CD4-positive, alpha-beta T cell treated with Interleukin-4 for 4 hours (primary cell): ENCODE results near the gene TMEM79.
A peak's percentile ranks its signal among the peaks of the same experiment; 100 is the strongest.

Experiments
- DNase-seq: peaks from one replicate; pipeline ENCODE4 v3.0.0-alpha.2; 2020

The TMEM79 gene

DNA sequence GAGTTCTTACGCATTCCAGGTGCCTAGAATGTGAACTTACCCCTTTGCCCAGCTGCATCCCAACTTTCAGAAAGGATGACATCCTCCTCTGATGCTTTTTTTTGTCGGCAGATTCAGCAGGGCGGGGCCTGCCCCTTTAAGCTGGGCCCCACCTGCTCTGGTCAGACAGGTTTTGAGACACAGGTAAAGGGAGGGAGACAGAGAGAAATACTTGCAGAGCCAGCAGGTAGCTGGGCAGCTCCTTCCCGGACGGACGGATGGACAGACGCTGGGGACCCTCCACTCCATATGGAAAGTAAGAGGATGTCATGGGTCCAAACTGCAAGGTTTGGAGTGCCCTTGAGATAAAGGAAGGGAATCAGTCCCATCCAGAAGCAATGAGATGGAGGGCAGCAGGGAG lies at the start of gene TMEM79:
Gene TMEM79 (plus strand): TSS at position 214 of the 400 bp plus-strand sequence. CDS start 902 bp downstream, outside the sequence.
- DNase-seq = no peak

DNA sequence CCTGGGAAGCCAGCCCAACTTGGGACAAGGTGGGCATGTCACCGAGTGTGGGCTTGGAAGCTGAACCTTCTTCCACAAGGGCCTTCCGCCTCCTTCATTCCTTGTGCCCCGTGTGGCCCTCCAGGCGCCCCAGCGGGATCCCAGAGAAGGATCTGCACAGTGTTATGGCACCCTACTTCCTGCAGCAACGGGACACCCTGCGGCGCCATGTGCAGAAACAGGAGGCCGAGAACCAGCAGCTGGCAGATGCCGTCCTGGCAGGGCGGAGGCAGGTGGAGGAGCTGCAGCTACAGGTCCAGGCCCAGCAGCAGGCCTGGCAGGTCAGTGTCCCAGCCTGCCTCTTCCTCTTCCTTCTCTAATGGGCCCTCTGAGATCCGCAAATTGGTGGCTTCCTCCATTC lies 48.0 kb upstream of the TMEM79 start:
- no peak for DNase-seq

DNA sequence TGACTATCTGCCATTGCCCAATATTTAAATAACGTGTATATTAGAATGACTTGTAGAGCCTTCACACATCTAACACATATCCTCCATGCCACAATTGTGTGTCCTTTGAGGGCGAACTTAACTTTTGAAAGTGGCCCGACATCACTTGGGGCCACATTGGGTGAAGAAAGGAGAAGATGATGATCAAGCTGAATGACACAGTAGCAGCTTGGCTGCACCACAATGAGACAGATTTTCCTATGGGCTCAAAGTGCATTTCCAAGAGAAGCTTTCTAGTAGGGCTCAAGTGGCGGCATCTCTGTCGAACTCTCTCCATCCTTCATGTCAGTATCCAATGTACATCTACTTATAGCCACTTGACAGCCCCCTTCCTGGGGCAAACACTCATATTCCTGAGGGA lies 45.9 kb upstream of the TMEM79 start:
- no peak for DNase-seq

- DNase-seq = no peak
These were observed 42.8 kb upstream of the TMEM79 start for GRCh38 chr1:156241311-156241811.

- no peak for DNase-seq
These were observed 42.2 kb upstream of the TMEM79 start, which contains the start of gene BGLAP for GRCh38 chr1:156241926-156242325. Gene BGLAP, plus strand, starts transcription at chr1:156242184. Its CDS starts 48 bp downstream, at chr1:156242232.

GRCh38 chr1:156242738-156243137 lies 41.4 kb upstream of the TMEM79 start:
- no peak for DNase-seq

DNA sequence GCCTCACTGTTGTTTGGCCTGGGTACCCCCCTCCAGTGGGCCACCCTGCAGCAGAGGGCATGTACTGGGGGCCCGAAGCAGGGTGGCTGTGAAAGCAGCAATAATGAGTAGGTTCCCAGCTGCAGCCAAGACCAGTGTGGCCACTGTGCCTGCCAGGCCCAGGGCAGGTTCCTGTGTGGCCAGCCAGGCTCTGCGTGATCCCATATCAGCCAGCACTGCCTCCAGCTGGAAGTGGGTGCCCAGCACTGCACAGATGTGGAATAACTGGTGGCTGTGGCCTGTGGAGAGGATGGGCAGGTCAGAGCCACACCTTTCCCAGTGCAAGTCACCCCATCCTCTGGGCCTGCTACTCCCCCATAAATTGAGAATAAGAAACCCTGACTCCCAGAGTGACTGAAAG lies 40.0 kb upstream of the TMEM79 start:
- DNase-seq = no peak

DNA sequence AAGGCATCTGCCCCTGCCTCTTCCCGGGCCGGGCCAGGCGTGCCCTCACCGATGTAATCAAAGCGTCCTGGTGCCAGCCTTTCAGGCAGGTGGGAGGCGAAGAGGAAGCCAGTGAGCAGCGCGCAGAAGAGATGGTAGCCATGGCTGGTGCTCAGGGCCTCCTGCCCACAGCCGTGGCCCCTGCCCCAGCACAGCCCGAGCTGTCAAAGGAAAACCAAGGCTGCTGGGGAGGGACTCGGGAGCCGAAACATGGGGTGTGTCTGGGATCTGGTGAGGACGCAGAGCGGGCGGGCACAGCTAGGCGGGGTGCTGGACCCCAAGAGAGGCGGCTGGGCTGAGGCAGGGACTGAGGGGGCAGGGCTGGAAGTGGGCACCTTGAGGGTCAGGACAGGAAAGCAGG lies 39.4 kb upstream of the TMEM79 start:
- DNase-seq = no peak

DNA sequence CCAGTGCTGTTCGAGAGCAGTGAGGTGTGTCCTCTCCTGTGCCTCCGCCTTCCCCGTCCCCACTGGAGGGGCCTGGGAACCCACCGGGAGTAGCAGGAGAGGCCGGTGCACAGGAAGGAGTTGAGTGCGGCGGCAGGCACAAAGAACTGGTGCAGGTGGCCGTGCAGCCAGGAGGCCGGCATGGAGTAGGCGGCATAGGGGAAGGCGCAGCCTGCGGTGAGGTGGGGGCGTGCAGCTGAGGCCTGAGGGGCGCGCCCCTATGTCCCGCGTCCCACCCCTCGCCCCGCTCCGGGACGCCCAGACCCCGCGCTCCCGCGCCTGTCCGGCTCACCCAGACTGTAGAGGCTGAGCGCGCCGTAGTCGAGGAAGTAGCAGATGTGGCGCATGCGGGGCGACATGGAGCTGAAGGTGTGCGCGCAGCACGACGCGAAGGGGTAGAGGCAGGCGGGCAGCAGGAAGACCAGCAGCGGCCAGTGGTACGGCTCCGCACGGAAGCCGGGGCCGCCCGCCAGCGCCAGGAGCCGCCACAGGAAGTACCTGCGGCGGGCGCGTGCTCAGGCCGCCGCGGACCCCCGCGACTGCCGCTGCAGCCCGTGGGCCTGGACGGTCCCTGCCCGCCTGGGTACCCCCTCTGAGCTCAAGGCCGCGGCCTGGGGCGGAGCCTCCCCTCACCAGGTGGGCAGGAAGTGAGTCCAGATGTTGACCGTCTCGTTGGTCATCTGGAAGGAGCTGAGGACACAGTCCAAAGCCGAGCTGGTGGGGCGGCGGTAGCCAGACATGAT lies 38.5 kb upstream of the TMEM79 start:
- peak; percentile 14 for DNase-seq

DNA sequence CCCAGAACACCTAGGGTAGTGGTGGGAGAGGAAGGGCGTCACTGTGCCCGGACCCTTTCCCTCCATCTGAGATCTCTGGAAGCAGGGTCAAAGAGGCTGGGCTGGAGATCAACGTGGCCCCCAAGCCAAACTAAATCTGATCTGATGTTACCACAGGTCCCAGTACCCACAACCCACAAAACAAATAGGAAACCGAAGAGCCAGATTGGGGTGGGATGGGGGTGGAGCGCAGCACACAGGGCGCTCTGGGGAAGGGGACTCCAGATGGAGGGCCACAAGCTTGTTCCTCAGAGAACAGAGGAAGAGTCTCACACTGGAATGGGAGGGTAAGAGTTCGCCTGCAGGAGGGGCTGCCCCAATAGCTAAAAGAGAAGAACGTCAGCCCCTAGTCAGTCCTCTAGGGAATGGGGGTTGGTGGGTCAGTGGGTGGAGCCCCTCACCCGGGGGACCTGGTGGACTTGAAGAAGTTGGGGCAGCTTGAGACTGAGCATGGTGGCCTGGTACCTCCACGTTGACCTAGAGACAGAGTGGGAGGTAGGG lies 37.8 kb upstream of the TMEM79 start:
- DNase-seq = no peak

GRCh38 chr1:156246781-156247459 lies 37.2 kb upstream of the TMEM79 start:
- no peak for DNase-seq

DNA sequence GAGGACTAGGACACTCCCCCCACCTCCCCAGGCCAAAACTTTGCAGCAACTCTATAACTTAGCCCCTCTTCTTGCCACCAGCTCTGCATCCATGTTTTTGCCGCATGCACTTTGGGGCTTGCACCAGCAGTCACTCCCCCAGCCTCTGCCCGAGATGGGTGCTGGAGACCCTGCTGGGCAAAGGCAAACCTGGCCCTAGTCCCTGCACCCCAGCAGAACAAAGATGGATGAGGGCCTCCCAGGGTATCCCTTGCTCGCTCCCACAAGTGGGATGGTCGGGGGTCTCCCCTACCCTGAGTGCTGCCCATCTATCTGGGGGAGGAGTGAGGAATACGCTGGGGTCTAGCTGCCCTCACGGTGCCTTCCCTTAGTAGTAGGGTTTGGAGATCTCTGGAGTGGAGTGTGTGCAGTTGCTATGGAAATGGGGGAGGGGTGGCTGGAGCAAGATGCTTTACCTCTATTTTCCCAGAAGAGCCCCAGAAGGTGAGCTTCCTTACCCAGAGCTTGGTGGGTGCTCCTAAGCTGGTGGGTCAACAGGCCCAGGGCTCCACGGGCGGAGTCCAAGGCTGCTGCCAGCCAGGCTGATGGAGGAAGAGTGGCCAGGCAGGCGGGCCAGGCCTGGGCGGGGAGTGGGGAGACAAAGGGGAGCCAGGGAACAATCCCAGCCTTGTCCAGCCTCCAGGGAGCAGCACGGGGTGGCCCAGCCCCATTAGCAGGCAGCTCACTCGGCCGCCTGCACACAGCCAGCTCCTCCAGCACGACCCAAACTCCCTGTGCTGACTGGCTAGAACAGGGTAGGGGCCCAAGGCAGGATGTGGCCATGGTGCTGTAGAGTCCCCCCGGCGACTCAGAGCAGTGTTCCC lies 36.4 kb upstream of the TMEM79 start, which contains the start of gene PAQR6:
Gene PAQR6 (minus strand): TSS at position 597 of the 863 bp plus-strand sequence. CDS start 1,325 bp downstream, outside the sequence.
- no peak for DNase-seq

DNA sequence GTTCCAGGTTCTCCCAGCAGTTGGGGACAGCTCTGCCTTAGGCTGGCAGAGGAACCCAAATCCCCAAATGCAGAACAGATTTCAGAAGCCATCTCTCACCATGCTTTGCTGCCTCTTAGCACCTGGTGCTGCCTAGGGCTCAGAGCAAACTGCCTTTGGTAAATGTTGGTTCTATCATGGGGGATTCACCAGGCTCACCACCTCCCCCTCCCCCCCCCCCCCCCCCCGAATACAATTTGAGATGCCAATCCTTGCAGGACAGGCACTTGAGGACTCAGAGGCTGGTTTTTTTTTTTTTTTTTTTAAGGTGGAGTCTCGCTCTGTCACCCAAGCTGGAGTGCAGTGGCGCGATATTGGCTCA lies 35.8 kb upstream of the TMEM79 start:
- no peak for DNase-seq

DNA sequence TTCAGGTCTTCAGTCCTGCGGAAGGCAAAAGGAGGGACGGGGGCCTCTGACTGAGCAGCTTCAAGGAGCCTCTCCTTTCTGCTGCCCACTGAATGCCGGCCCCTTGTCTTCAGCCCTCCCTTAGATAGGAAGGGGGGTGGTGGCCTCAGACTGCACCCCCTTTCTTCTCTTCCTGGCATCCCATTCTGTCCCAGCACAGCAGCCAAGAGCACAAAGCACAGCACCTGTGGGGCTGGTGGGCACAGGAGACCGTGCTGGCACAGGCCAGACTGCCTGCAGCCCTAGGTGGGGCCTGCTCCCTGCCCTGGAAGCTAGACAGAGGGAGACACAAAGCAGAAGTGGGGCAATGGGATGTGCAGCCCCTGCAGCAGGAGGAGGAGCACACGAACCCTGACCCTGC lies 34.5 kb upstream of the TMEM79 start:
- DNase-seq = no peak

DNA sequence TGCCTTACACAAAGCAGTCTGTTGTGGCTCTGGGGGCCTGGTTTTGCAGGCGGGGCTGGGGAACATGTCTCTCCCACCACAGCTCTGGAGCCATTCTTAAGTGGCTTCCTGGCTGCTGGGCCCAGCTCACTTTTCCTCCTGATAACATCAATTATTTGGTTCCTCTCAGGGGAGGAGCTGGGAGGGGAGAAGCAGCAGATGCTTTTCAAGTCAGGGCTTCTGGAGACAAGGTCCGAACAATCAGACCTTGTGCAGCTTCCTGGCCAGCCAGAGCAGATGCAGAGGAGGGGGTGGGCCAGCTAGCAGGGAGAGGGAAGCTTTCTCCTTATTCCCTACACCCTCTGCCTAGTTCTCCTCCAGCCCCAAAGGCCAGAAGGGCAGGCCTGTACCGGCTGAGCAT lies 32.6 kb upstream of the TMEM79 start:
- no peak for DNase-seq

- no peak for DNase-seq
These were observed 30.5 kb upstream of the TMEM79 start for GRCh38 chr1:156253634-156254033.

GRCh38 chr1:156257711-156258110 lies 26.4 kb upstream of the TMEM79 start:
- no peak for DNase-seq

DNA sequence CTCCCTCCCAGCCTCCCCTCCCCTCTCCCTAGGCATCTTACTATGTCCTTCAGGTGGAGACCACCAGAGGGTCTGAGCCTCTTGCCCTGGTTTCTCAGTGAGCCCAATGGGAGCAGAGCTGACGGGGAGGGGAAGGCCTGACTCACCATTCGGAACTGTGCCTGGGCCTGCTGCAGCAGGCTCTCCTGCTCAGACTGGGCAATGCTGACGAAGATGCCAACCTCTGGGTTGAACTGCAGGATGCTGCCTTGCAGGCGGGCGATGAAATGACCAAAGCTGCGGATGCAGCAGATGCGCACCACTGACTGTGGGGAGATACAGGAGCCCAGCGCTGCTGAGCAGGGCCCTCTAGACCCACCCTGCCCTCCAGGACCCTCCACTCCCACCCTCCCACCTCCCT lies 25.3 kb upstream of the TMEM79 start:
- no peak for DNase-seq

DNA sequence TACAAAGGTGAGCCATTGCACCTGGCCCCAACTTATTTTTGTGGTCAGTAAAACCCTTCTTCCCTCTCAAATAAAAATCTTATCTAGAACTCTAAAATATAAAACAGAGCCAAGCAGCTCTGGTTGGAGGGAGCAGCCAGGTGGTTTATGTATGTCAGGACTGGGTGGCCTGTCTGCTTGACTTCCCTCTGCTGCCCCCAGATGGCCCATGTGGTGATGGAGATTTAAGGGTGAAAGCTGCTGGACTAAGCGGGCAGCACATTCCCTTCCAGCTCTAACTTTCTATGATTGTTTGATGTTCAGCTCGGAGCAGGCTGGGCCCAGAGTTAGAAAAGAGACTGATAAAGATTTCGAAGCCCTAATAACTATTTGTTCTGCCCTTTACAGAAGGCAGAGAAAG lies 24.3 kb upstream of the TMEM79 start:
- DNase-seq = no peak

DNA sequence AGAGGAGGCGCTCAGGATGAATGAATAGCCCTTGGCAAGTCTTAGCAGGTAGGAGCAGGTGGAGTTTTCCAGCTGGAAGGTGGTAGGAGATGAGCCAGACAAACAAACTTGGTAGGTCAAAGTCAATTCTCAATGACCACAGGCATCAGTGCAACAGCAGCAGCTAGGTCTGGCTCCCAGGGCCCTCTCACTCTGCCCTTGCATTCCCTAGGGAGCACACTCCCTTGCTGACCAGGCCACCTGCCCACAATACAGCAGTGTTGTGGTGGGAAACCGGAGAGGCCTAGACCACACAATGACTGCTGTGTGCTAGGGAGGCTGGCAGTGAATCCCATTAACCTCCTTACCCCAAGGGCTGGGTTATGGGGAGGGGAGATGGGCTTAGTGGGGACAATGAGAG lies 23.2 kb upstream of the TMEM79 start:
- no peak for DNase-seq

GRCh38 chr1:156262461-156263287 lies 21.5 kb upstream of the TMEM79 start:
- DNase-seq = no peak

DNA sequence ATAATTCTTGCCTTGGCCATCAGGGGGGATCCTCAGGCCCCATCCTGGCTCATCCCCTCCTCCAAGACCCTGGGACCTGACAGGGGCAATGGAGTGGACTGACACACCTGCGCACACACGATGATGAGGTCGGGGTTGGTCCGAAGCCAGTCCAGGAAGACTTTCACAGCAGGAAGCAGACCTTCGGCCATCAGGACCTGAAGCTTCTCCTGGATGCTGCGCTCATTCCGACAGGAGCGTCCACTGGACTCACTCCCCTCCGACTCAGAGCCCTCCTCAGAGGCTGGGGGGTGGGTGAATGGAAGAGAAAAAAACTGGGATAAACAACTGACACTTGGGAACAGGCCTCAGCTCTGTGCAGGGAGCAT lies 20.9 kb upstream of the TMEM79 start:
- DNase-seq = no peak
